Activated naive CD4-positive, alpha-beta T cell treated with anti-CD3 and anti-CD28 coated beads for 36 hours (primary cell): Measurements from ENCODE around the gene CD99L2. TPM values are rescaled to one million over a fixed set of nuclear protein-coding genes. Genes with fewer than 3 reads are reported as not detected.

Experiments used
- CTCF ChIA-PET: fragments of 350-600 bp; sonication (Branson Sonifier 250); formaldehyde crosslinking; loops from one replicate; lab custom pipeline; 2021; ENCODE audit warnings: antibody characterized with exemption; lab: Charles Lee
- DNase-seq: peaks from one replicate; pipeline ENCODE4 v3.0.0-alpha.2; 2020
- H3K27ac Mint-ChIP-seq: one replicate; pipeline ENCODE4 v1.8.0; 2021; ENCODE audit warnings: mild to moderate bottlenecking, mixed read lengths
- H3K27me3 Mint-ChIP-seq: one replicate; pipeline ENCODE4 v1.8.0; 2021; ENCODE audit warnings: low read depth, mixed read lengths
- H3K36me3 Mint-ChIP-seq: one replicate; pipeline ENCODE4 v1.8.0; 2021; ENCODE audit warnings: low read depth, mixed read lengths
- H3K4me1 Mint-ChIP-seq: one replicate; pipeline ENCODE4 v1.8.0; 2021; ENCODE audit warnings: low read depth, mixed read lengths
- H3K4me3 Mint-ChIP-seq: one replicate; pipeline ENCODE4 v1.8.0; 2021; ENCODE audit warnings: mild to moderate bottlenecking, moderate library complexity, mixed read lengths
- H3K9me3 Mint-ChIP-seq: one replicate; pipeline ENCODE4 v1.8.0; 2021; ENCODE audit warnings: mixed read lengths
- intact Hi-C: fragments of 100-400 bp; cut with micrococcal nuclease; formaldehyde crosslinking; loops from one replicate; pipeline ENCODE4 v1.15.1; 2023
- total RNA-seq, 2 experiments: library from RNA; stranded (reverse); gene quantifications; one replicate each; pipeline ENCODE4 v1.2.3, GENCODE V29; 2021

The CD99L2 gene, protein sequence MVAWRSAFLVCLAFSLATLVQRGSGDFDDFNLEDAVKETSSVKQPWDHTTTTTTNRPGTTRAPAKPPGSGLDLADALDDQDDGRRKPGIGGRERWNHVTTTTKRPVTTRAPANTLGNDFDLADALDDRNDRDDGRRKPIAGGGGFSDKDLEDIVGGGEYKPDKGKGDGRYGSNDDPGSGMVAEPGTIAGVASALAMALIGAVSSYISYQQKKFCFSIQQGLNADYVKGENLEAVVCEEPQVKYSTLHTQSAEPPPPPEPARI
- 10 to 100 TPM; 11.3 to 11.7 TPM for total RNA-seq

DNA sequence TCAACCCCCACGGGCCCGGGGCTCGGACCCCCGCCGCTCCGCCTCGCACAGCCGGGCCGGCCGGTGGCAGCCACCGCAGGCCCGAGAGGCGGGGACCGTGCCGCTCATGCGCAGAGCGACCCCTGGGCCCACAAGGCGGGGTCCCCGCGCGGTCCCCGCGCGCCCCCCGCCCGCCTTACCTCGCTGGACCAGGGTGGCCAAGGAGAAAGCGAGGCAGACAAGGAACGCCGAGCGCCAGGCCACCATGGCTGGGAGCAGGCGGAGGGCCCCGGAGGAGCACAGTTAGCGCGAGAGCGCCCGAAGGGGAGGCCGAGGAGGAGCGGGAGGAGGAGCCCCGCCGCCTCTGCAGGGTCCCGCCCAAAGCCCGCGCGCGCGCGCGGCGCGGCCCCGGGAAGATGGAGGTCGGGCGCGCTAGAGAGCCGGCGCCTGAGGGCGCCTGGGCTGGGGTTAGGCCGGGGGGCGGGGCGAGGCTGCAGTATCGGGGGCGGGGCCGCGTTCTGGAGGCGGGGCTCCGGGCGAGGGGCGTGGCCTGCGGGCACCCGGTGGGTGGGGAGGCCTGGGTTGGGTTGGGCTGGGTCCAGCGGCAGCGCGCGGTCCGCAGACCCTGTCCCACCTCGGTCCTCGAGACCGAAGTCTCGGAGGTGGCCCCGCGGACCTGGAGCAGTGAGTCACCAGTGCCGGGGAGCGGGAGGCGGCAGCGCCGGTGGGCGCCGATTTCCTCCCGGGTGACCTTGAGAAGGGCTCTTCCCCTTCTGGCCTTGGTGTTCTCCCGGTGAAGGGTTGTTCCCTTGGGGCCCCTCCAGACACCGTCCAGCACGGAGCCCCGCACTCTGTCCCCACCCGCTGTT is at the start of gene CD99L2:
CD99L2 (minus strand) TSS at position 326 of the 848 bp plus-strand sequence; CDS start at position 246, 80 bp downstream.
- no peaks in the 10 kb centered on the region for H3K9me3 Mint-ChIP-seq
- peak within 1 kb of the TSS; percentile 50 for H3K27ac Mint-ChIP-seq
- H3K27me3 Mint-ChIP-seq, result no peaks in the 10 kb centered on the region
- peak within 1 kb of the TSS; percentile 75 for H3K4me3 Mint-ChIP-seq
- DNase-seq, result peak; percentile 88
- peaks cover 10% of the 10 kb centered on the region for H3K4me1 Mint-ChIP-seq
- CTCF ChIA-PET, result interaction anchor here (0.7 kb wide), 1 partner anchor 13 kb away, joined by 3 read pairs; no protein-coding TSS in a partner anchor
- no peaks in the 10 kb centered on the region for H3K36me3 Mint-ChIP-seq
- intact Hi-C loops, result loop anchor here (1.0 to 5.0 kb wide), 7 partner anchors 18 to 498 kb away; partner anchors contain the start of genes HMGB3, MTM1, MTMR1 and VMA21

DNA sequence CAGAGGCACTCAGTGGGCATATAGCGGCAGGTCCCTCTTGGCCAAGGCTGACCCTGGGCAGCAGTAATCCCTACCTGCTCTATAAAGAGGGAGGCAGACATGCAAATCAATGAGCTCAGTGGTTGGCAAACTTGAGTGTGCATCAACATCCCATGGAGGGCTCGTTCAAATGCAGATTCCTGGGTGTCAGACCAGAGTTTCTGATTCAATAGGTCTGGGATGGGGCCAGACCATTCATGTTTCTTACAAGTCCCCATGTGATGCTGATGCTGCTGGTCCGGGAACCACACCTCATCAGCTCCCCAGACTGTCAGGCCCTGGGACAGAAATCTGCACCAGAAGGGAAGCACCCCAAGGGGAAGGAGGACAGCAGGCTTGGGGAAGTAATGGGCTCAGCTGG is 45.8 kb upstream of the CD99L2 start:
- no peaks in the 10 kb centered on the region for H3K4me1 Mint-ChIP-seq
- H3K36me3 Mint-ChIP-seq, result no peaks in the 10 kb centered on the region
- no peak overlapping the region for H3K27ac Mint-ChIP-seq
- no peak overlapping the region for H3K4me3 Mint-ChIP-seq
- CTCF ChIA-PET, result no interaction called here
- no peaks in the 10 kb centered on the region for H3K27me3 Mint-ChIP-seq
- H3K9me3 Mint-ChIP-seq, result no peaks in the 10 kb centered on the region
- intact Hi-C loops, result no loop called here
- no peak for DNase-seq

DNA sequence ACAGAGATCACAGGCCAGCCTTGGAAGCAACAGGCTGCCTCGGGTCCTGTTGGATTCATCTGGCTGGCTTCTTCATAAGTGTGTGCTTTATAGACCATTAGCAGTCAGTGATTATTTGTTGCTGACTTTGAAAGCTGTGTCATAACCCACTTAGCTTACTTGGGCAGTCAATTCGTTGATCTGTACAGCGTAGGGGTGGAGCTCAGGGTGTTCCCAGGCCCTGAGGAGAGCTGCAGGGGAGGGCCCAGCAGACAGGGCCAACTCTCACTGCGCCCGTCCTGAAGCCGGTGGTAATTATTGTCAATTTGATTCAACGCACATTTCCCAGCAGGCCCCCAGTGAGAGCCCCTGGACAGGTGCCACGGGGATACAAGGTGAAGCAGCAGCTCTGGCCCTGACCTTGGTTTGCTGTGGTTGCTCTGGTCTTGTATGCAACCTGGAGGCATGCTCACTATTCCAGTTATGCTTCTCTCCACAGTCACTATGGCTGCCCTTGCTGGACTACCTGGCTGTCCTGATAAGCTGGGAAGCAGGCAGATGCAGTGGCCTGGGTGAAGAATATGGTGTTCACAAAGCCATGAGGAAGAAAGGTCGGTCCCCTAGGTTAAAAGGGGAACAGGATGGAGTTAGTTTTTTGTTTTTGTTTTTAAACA is 44.6 kb upstream of the CD99L2 start:
- no peak for DNase-seq
- H3K4me3 Mint-ChIP-seq, result no peak overlapping the region
- no peaks in the 10 kb centered on the region for H3K4me1 Mint-ChIP-seq
- H3K9me3 Mint-ChIP-seq, result no peaks in the 10 kb centered on the region
- CTCF ChIA-PET, result no interaction called here
- no peaks in the 10 kb centered on the region for H3K36me3 Mint-ChIP-seq
- intact Hi-C loops, result no loop called here
- no peak overlapping the region for H3K27ac Mint-ChIP-seq
- no peaks in the 10 kb centered on the region for H3K27me3 Mint-ChIP-seq

DNA sequence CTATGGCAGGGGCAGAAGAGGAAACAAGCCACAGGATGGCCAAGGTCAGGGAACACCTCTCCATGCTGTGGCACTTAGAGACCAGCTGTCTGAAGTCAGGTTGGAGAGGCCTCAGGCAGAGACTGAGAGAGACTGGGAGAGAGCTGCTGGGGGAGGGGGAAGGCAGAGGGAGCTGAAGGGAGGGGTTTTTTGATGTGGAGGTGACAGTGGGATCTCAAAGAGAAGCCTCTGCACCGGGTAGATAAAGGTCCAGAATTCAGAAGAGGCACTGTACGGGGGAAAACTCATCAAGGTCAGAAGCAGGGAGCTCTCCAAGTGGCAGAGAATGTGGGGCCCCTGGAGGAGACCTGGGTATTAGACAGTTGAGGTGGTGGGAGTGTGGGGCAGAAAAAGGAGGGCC is 43.1 kb upstream of the CD99L2 start:
- Mint-ChIP-seq H3K27ac (no peak overlapping the region), H3K9me3 (peaks cover 5% of the 10 kb centered on the region), H3K4me1 (no peaks in the 10 kb centered on the region), H3K27me3 (no peaks in the 10 kb centered on the region), H3K4me3 (no peak overlapping the region), H3K36me3 (no peaks in the 10 kb centered on the region)
- CTCF ChIA-PET, result no interaction called here
- intact Hi-C loops, result no loop called here
- no peak for DNase-seq

DNA sequence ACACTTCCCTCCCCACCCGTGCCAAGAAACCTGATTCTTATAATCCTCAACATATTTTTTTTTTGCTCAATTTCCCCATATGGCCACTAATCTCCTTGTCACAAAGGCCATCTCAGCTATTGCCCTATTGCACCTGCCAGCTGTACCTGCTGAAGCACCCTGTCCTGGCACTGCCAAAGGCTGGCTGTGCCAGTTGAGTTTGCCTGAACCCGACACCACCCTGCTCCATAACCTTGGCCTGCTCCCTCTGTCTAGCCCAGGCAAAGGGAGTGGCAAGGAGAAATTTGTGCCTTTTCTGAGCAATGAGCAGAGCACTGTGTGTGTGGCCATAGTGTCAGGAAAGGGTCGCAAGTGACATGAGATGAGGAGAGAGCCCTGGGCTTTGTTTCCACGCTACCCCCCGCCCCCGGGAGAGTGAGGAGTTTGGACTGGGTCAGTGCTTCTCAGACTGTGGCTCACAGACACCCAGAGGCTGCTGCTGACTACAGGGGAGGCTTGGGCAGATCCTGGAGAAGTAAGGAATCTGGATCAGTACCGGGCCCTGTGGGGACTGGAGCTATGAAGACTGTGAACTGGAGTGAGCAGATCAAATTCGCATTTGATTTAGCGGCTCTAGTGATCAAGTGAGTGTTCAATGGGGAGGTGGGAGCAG is 42.5 kb upstream of the CD99L2 start:
- Mint-ChIP-seq H3K9me3 (peaks cover 5% of the 10 kb centered on the region), H3K36me3 (no peaks in the 10 kb centered on the region), H3K27ac (no peak overlapping the region), H3K4me1 (no peaks in the 10 kb centered on the region), H3K4me3 (no peak overlapping the region), H3K27me3 (no peaks in the 10 kb centered on the region)
- intact Hi-C loops, result no loop called here
- DNase-seq, result no peak
- CTCF ChIA-PET, result no interaction called here

DNA sequence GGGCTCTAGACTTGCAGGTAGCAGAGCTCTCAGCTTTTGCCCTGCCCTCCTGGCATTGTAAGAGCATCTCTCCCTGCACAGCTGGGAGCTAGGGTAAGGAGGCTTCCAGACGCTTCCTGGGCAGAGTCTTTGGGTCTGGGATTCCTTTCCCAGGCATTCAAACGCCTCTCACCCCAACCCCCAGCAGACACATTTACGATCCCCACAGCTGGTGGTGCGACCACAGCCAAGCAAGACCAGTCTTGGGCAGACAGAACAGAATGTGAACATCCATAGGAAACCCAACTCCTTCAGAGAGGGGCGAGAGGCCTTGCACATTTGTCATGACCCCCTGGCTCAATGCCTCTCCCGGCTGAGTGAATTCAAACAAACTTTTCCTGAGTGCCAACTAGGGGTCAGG is 38.1 kb upstream of the CD99L2 start:
- no peaks in the 10 kb centered on the region for H3K36me3 Mint-ChIP-seq
- peaks cover 2% of the 10 kb centered on the region for H3K27me3 Mint-ChIP-seq
- no peaks in the 10 kb centered on the region for H3K4me1 Mint-ChIP-seq
- intact Hi-C loops, result no loop called here
- H3K4me3 Mint-ChIP-seq, result no peak overlapping the region
- H3K27ac Mint-ChIP-seq, result no peak overlapping the region
- no peak for DNase-seq
- H3K9me3 Mint-ChIP-seq, result peaks cover 5% of the 10 kb centered on the region
- CTCF ChIA-PET, result no interaction called here

DNA sequence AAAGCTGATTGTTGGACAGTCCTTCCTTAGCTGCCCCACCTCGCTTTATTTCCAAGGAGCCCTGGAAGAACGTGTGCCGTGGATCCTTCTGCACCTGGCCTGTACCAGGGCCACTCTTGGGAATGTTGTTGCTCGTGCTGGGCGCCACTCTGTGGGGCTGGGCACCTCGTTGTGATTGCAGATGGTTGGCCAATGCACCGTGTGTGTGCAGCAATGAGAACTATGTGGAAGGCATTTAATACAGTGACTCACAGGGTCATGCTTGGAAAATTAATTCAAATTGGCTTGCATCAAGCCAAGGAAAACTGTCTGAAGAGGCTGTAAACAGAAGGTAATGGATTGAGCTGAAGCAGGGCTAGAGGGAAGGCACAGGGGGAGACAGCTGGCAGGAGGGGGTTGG is 37.0 kb upstream of the CD99L2 start:
- no peaks in the 10 kb centered on the region for H3K4me1 Mint-ChIP-seq
- CTCF ChIA-PET, result no interaction called here
- H3K9me3 Mint-ChIP-seq, result peaks cover 5% of the 10 kb centered on the region
- no peak overlapping the region for H3K27ac Mint-ChIP-seq
- intact Hi-C loops, result no loop called here
- H3K36me3 Mint-ChIP-seq, result no peaks in the 10 kb centered on the region
- no peak overlapping the region for H3K4me3 Mint-ChIP-seq
- H3K27me3 Mint-ChIP-seq, result peaks cover 2% of the 10 kb centered on the region
- no peak for DNase-seq

DNA sequence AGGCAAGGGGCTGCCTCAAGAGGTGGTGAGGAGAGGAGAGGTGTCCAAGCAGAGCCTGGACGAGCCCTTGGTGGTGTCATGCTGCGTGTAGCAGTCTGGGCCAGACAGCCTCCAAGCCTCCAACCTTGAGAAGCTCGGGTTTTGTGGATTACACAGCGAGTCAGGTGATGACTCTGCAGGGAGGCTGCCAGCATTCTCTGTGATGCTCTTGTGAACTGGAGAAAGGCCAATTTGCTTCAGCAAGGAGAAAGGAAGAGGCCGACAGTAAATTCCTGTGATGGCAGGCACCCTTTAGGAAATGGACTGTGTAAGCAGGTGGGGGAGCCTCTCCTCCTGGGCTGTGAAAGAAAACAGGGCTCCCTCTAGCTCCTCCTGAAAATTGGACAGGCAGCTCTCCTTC is 36.0 kb upstream of the CD99L2 start:
- Mint-ChIP-seq H3K27ac (no peak overlapping the region), H3K27me3 (peaks cover 2% of the 10 kb centered on the region), H3K36me3 (no peaks in the 10 kb centered on the region), H3K9me3 (peaks cover 5% of the 10 kb centered on the region), H3K4me1 (no peaks in the 10 kb centered on the region), H3K4me3 (no peak overlapping the region)
- CTCF ChIA-PET, result no interaction called here
- intact Hi-C loops, result no loop called here
- no peak for DNase-seq

DNA sequence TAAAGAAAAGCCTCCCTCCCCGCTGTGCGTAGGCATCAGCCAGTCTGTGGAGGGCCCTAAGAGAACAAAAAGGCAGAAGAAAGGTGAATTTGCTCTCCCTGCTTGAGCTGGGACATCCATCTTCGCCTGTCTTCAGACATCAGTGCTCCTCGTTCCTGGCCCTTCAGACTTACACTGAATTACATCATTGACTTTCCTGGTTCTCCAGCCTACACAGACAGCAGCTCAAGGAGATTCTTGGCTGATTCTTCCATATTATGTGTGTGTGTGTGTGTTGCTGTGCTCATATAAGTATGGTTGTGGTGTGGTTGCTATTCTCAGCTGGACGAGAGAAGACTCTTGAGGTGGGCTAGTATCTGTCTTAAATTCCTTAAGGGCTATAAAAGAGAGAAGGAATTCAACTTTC is 35.5 kb upstream of the CD99L2 start:
- Mint-ChIP-seq H3K27ac (no peak overlapping the region), H3K36me3 (no peaks in the 10 kb centered on the region), H3K9me3 (peaks cover 5% of the 10 kb centered on the region), H3K4me1 (no peaks in the 10 kb centered on the region), H3K27me3 (peaks cover 2% of the 10 kb centered on the region), H3K4me3 (no peak overlapping the region)
- CTCF ChIA-PET, result no interaction called here
- no peak for DNase-seq
- intact Hi-C loops, result no loop called here

DNA sequence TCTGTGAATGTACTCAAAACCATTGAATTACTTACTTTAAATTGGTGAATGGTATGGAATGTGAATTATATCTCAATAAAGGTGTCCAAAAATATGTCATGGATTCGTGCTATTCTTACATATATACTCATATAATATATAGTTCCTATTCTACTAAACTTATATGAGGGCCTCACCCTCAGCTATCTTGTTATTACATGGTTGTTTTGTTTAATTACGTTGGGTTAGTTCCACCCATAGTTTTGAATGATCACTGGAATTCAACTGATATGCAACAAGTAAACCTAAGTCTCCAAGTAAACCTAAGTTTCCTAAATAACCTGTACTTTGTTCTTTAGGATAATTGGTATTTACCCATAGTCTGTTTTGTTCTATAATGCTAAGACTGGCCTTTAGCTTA is 30.6 kb upstream of the CD99L2 start:
- CTCF ChIA-PET, result no interaction called here
- Mint-ChIP-seq H3K4me3 (no peak overlapping the region), H3K27me3 (peaks cover under 1% of the 10 kb centered on the region), H3K36me3 (no peaks in the 10 kb centered on the region), H3K4me1 (no peaks in the 10 kb centered on the region), H3K27ac (no peak overlapping the region), H3K9me3 (no peaks in the 10 kb centered on the region)
- intact Hi-C loops, result no loop called here
- no peak for DNase-seq

DNA sequence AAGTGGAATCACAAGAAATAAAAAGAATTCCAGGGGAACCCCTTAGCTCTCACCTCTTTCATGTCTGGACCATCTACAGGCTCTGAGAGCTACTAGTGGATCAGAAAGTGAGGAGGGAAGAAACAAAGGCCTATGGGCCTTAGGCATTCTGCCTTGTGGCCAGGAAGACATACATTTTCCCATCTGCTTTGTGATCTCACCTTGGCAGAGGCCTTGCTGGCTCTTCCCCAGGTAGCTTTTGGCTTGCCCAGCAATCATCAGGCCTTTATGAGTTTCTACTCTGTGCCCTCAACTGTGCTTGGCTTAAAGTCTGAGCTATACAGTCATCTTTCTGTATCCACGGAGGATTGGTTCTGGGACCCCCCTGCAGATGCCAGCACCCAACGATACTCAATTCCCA is 28.3 kb upstream of the CD99L2 start:
- intact Hi-C loops, result no loop called here
- no peak overlapping the region for H3K4me3 Mint-ChIP-seq
- CTCF ChIA-PET, result no interaction called here
- H3K9me3 Mint-ChIP-seq, result no peaks in the 10 kb centered on the region
- DNase-seq, result no peak
- H3K27me3 Mint-ChIP-seq, result no peaks in the 10 kb centered on the region
- H3K27ac Mint-ChIP-seq, result no peak overlapping the region
- H3K36me3 Mint-ChIP-seq, result no peaks in the 10 kb centered on the region
- no peaks in the 10 kb centered on the region for H3K4me1 Mint-ChIP-seq

DNA sequence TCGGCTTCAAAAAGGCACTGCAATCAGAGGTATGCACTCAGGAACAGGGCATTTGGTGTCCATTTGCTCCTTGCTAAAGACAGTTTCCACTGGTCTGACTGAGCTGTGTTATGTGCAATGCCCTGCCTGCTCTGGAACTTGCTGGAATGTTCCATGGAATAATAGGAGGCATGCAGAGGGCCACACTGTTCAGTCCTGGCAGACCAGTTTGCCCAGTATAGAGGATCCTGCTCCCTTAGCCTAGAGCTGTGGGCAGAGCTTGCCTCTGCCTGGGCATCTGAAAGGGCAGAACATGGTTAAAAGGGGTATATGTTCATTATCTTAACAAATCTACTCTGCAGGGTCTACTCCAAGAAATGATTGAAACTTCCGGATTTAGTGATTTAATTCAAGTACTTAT is 27.8 kb upstream of the CD99L2 start:
- no peaks in the 10 kb centered on the region for H3K27me3 Mint-ChIP-seq
- no peak overlapping the region for H3K4me3 Mint-ChIP-seq
- H3K9me3 Mint-ChIP-seq, result no peaks in the 10 kb centered on the region
- no peaks in the 10 kb centered on the region for H3K36me3 Mint-ChIP-seq
- intact Hi-C loops, result no loop called here
- H3K4me1 Mint-ChIP-seq, result no peaks in the 10 kb centered on the region
- CTCF ChIA-PET, result no interaction called here
- no peak for DNase-seq
- no peak overlapping the region for H3K27ac Mint-ChIP-seq
